Measurements from ENCODE around the gene PPP3CA.

DNA sequence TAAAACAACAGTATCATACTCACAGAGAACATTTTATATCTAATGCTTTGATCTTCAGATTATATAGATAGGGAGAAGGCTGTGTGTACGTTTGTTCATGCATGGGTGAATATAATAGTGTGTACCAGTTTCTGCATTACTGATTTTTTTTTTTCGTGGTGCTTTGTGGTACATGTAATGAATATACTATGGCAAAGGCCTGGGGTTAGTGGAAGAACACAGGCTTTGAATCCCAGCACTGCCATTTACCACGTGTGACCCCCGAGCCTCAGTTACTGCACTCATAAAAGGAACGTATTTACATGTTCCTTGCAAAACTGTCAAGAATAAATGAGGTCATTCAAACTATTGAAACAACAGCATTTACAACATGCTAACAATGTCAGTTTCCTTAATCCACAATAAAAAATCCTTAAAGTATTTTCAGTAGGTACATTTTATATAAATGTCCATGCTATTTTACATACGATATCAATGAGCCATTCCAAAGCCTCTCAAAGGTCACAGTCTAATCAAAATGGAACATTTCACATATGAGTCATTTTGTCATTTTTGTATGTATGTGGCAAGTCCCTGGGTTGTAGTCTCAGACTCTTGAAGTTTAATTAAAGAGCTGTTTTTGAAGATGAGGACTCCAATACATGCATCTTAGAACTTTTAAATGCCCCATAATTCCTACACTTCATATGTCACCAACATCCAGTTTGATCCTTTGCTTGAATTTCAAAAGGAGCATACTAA is 242.8 kb downstream of the PPP3CA start:
- TF ChIP-seq, protein P1, sequence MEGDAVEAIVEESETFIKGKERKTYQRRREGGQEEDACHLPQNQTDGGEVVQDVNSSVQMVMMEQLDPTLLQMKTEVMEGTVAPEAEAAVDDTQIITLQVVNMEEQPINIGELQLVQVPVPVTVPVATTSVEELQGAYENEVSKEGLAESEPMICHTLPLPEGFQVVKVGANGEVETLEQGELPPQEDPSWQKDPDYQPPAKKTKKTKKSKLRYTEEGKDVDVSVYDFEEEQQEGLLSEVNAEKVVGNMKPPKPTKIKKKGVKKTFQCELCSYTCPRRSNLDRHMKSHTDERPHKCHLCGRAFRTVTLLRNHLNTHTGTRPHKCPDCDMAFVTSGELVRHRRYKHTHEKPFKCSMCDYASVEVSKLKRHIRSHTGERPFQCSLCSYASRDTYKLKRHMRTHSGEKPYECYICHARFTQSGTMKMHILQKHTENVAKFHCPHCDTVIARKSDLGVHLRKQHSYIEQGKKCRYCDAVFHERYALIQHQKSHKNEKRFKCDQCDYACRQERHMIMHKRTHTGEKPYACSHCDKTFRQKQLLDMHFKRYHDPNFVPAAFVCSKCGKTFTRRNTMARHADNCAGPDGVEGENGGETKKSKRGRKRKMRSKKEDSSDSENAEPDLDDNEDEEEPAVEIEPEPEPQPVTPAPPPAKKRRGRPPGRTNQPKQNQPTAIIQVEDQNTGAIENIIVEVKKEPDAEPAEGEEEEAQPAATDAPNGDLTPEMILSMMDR (IDR thresholded peaks at IDR 0.05): no peak
- TF ChIP-seq POLR2AphosphoS5 (IDR thresholded peaks at IDR 0.05; ENCODE audit: low read depth, low read length): no peak
